ENCODE measurements around the gene C16orf78.

The C16orf78 gene

DNA sequence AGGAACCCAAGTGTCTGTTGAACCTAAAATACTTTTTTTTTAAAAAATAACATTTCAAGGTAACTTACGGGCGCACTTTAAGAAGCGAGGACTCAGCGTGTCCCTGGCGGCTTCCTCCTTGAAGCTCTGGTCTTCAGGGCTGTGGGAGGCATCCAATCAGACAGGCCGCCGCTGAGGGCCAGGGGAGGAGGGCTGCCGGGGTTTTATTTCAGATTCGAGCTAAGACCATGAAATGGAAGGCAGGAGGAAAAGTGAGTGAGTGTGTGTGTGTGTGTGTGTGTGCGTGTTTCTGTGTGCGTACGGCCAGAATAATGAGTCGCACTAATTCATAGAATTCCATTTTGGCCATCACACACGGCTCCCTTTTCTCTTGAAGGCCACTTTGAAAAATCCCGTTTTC is 41.1 kb downstream of the C16orf78 start:
- no peak overlapping the region for H3K9ac ChIP-seq
- H3K4me2 ChIP-seq (ENCODE audit: low read length) = no peak overlapping the region
- no peak overlapping the region for H3K27ac ChIP-seq
- TF ChIP-seq CTCF (IDR thresholded peaks at IDR 0.05) = no peak
- H3K36me3 ChIP-seq (ENCODE audit: control insufficient read depth, insufficient read depth, low read length) = no peaks in the 10 kb centered on the region
- H3K4me1 ChIP-seq = no peaks in the 10 kb centered on the region
- H3K79me2 ChIP-seq = no peaks in the 10 kb centered on the region
- H2AFZ ChIP-seq = no peak overlapping the region
- no peak overlapping the region for H3K4me3 ChIP-seq (ENCODE audit: low read depth, low read length)
- no peaks in the 10 kb centered on the region for H3K27me3 ChIP-seq (ENCODE audit: control insufficient read depth, insufficient read depth, low read length)
- no peaks in the 10 kb centered on the region for H3K9me3 ChIP-seq (ENCODE audit: control insufficient read depth, low read length)

GRCh38 chr16:49415083-49415482 is 41.5 kb downstream of the C16orf78 start:
- no peaks in the 10 kb centered on the region for H3K36me3 ChIP-seq (ENCODE audit: control insufficient read depth, insufficient read depth, low read length)
- H3K4me2 ChIP-seq (ENCODE audit: low read length) = no peak overlapping the region
- no peaks in the 10 kb centered on the region for H3K27me3 ChIP-seq (ENCODE audit: control insufficient read depth, insufficient read depth, low read length)
- no peak overlapping the region for H3K4me3 ChIP-seq (ENCODE audit: low read depth, low read length)
- no peak overlapping the region for H2AFZ ChIP-seq
- no peak overlapping the region for H3K27ac ChIP-seq
- H3K4me1 ChIP-seq = no peaks in the 10 kb centered on the region
- H3K9ac ChIP-seq = no peak overlapping the region
- H3K9me3 ChIP-seq (ENCODE audit: control insufficient read depth, low read length) = no peaks in the 10 kb centered on the region
- no peak for TF ChIP-seq CTCF (IDR thresholded peaks at IDR 0.05)
- H3K79me2 ChIP-seq = no peaks in the 10 kb centered on the region

GRCh38 chr16:49416001-49416675 is 42.5 kb downstream of the C16orf78 start:
- no peak overlapping the region for H3K4me2 ChIP-seq (ENCODE audit: low read length)
- H2AFZ ChIP-seq = no peak overlapping the region
- H3K27ac ChIP-seq = no peak overlapping the region
- no peaks in the 10 kb centered on the region for H3K27me3 ChIP-seq (ENCODE audit: control insufficient read depth, insufficient read depth, low read length)
- no peaks in the 10 kb centered on the region for H3K4me1 ChIP-seq
- no peak overlapping the region for H3K4me3 ChIP-seq (ENCODE audit: low read depth, low read length)
- no peaks in the 10 kb centered on the region for H3K9me3 ChIP-seq (ENCODE audit: control insufficient read depth, low read length)
- H3K79me2 ChIP-seq = no peaks in the 10 kb centered on the region
- no peaks in the 10 kb centered on the region for H3K36me3 ChIP-seq (ENCODE audit: control insufficient read depth, insufficient read depth, low read length)
- H3K9ac ChIP-seq = no peak overlapping the region
- TF ChIP-seq CTCF (IDR thresholded peaks at IDR 0.05) = no peak

- no peaks in the 10 kb centered on the region for H3K36me3 ChIP-seq (ENCODE audit: control insufficient read depth, insufficient read depth, low read length)
- H3K9me3 ChIP-seq (ENCODE audit: control insufficient read depth, low read length) = no peaks in the 10 kb centered on the region
- no peaks in the 10 kb centered on the region for H3K4me1 ChIP-seq
- H3K27me3 ChIP-seq (ENCODE audit: control insufficient read depth, insufficient read depth, low read length) = no peaks in the 10 kb centered on the region
- H3K79me2 ChIP-seq = no peaks in the 10 kb centered on the region
- H3K9ac ChIP-seq = no peak overlapping the region
- H3K4me2 ChIP-seq (ENCODE audit: low read length) = no peak overlapping the region
- no peak for TF ChIP-seq CTCF (IDR thresholded peaks at IDR 0.05)
- no peak overlapping the region for H3K4me3 ChIP-seq (ENCODE audit: low read depth, low read length)
- no peak overlapping the region for H3K27ac ChIP-seq
- H2AFZ ChIP-seq = no peak overlapping the region
Measured at GRCh38 chr16:49417354-49417753, 43.8 kb downstream of the C16orf78 start.

DNA sequence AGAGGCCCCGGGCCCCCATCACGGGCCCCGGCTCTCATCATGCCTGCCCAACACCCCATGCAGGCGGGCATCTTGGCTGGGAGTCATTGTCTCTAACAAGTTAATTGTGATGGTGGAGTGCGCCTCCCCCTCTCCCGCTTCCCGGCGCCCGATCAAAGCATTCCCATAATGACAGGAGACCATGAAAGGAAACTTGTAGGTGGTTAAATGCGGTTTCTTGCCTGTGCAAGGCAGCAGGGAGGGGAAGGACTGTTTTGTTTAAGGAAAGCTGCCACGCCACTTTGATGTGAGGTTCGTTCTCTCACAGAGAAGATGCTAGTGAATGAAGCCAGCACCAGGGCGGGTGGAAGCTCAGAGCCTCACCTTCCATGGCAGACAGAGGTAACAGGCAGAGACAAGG is 45.4 kb downstream of the C16orf78 start:
- no peak for TF ChIP-seq CTCF (IDR thresholded peaks at IDR 0.05)
- H3K27ac ChIP-seq = no peak overlapping the region
- no peak overlapping the region for H3K4me3 ChIP-seq (ENCODE audit: low read depth, low read length)

More for the DNA sequence above, 45.4 kb downstream of the C16orf78 start:
- Histone ChIP-seq H3K36me3 (ENCODE audit: control insufficient read depth, insufficient read depth, low read length) (no peaks in the 10 kb centered on the region), H3K4me2 (ENCODE audit: low read length) (no peak overlapping the region), H2AFZ (no peak overlapping the region), H3K79me2 (no peaks in the 10 kb centered on the region), H3K27me3 (ENCODE audit: control insufficient read depth, insufficient read depth, low read length) (no peaks in the 10 kb centered on the region), H3K9me3 (ENCODE audit: control insufficient read depth, low read length) (no peaks in the 10 kb centered on the region), H3K4me1 (no peaks in the 10 kb centered on the region), H3K9ac (no peak overlapping the region)
